SK-N-SH treated with all-trans-retinoic acid at 6 μM for 48 hours (cell line): ENCODE data around the gene PRPF8.
"Not testable (repeated sequence)": the region's sequence is repeated elsewhere in the genome, so short reads cannot be mapped to it uniquely, and the experiment has no call there.

ENCODE experiments used
- ATAC-seq: fragments of 200-7000 bp; cut with Tn5 transposase; 3 replicates; pipeline ENCODE4 v1.9.1; 2020; ENCODE audit warnings: mild to moderate bottlenecking, moderate library complexity
- ARNTL ChIP-seq: fragments of 450-650 bp; formaldehyde crosslinking; IDR thresholded peaks from 2 replicates; pipeline ENCODE4 v1.5.0; 2020; ENCODE audit warnings: low read depth, mild to moderate bottlenecking, moderate library complexity, borderline replicate concordance
- BACH2 ChIP-seq: fragments of 250-450 bp; sonication (Bioruptor Pico); IDR thresholded peaks from 2 replicates; pipeline ENCODE4 v1.9.0; 2021; ENCODE audit warnings: mild to moderate bottlenecking, borderline replicate concordance
- CSDC2 ChIP-seq: fragments of 250-450 bp; sonication (Bioruptor Pico); IDR thresholded peaks from 2 replicates; pipeline ENCODE4 v1.5.0; 2020; ENCODE audit warnings: mild to moderate bottlenecking, moderate library complexity
- ESRRG ChIP-seq: fragments of 250-450 bp; sonication (Bioruptor Pico); IDR thresholded peaks from 2 replicates; pipeline ENCODE4 v1.6.1; 2021; ENCODE audit warnings: mild to moderate bottlenecking
- OSR1 ChIP-seq: fragments of 250-450 bp; sonication (Bioruptor Pico); IDR thresholded peaks from 2 replicates; pipeline ENCODE4 v1.8.0; 2022; ENCODE audit warnings: moderate library complexity, mild to moderate bottlenecking, inconsistent platforms
- PPARA ChIP-seq: fragments of 250-450 bp; sonication (Bioruptor Pico); IDR thresholded peaks from 2 replicates; pipeline ENCODE4 v1.5.0; 2020; ENCODE audit warnings: mild to moderate bottlenecking, borderline replicate concordance
- RARB ChIP-seq: fragments of 250-450 bp; sonication (Bioruptor Pico); IDR thresholded peaks from 2 replicates; pipeline ENCODE4 v1.8.0; 2021; ENCODE audit warnings: mild to moderate bottlenecking, moderate library complexity
- ZC3H10 ChIP-seq: fragments of 250-450 bp; sonication (Bioruptor Pico); IDR thresholded peaks from 2 replicates; pipeline ENCODE4 v1.5.1; 2021; ENCODE audit warnings: mild to moderate bottlenecking, moderate library complexity
- ZFP30 ChIP-seq: fragments of 450-650 bp; formaldehyde crosslinking; IDR thresholded peaks from 2 replicates; pipeline ENCODE4 v1.5.0; 2022; ENCODE audit warnings: mild to moderate bottlenecking, moderate library complexity
- ZNF565 ChIP-seq: fragments of 450-650 bp; formaldehyde crosslinking; conservative IDR thresholded peaks from 2 replicates; pipeline ENCODE4 v1.5.0; 2020; ENCODE audit warnings: low read depth, mild to moderate bottlenecking, moderate library complexity
- ZNF70 ChIP-seq: fragments of 450-650 bp; formaldehyde crosslinking; IDR thresholded peaks from 2 replicates; pipeline ENCODE4 v1.5.0; 2020; ENCODE audit warnings: mild to moderate bottlenecking, moderate library complexity
- ZNF8 ChIP-seq: fragments of 450-650 bp; formaldehyde crosslinking; IDR thresholded peaks from 2 replicates; pipeline ENCODE4 v1.5.0; 2020; ENCODE audit warnings: mild to moderate bottlenecking, moderate library complexity
- TF ChIP-seq, protein P1 (sequence below): fragments of 250-450 bp; sonication (Bioruptor Pico); IDR thresholded peaks from 2 replicates; pipeline ENCODE4 v1.5.1; 2021; ENCODE audit warnings: mild to moderate bottlenecking, moderate library complexity
- TF ChIP-seq, protein P2 (sequence below): fragments of 250-450 bp; sonication (Bioruptor Pico); IDR thresholded peaks from 2 replicates; pipeline ENCODE4 v1.8.0; 2021; ENCODE audit warnings: low read depth, mild to moderate bottlenecking, moderate library complexity, borderline replicate concordance
- TF ChIP-seq, protein P3 (sequence below): fragments of 250-450 bp; sonication (Bioruptor Pico); IDR thresholded peaks from 2 replicates; pipeline ENCODE4 v1.5.1; 2020; ENCODE audit warnings: low read depth, mild to moderate bottlenecking, moderate library complexity
- TF ChIP-seq, protein P4 (sequence below): fragments of 250-450 bp; sonication (Bioruptor Pico); IDR thresholded peaks from 2 replicates; pipeline ENCODE4 v1.8.0; 2020; ENCODE audit warnings: mild to moderate bottlenecking, moderate library complexity, borderline replicate concordance
- TF ChIP-seq, protein P5 (sequence below): fragments of 250-450 bp; sonication (Bioruptor Pico); IDR thresholded peaks from 2 replicates; pipeline ENCODE4 v1.5.0; 2020; ENCODE audit warnings: mild to moderate bottlenecking, moderate library complexity

The PRPF8 gene

DNA sequence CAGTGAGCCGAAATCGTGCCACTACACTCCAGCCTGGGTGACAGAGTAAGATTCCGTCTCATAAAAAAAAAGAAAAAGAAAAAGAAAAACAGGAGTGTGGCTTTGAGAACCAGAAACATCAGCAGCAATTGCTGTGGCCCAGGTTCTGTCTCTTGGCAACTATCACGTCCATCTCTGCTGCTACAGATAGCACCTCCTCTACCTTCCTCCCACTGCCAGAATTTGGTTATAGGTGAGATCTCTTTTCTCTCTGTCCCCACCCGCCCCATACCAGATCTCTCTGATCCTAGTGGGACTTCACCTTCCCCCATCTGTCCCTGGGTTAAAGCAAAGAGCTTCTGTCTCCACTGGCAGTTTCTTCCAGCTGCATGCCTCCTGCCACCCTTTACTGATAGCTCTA, 22.4 kb upstream of the PRPF8 start:
- TF ChIP-seq, protein P1, sequence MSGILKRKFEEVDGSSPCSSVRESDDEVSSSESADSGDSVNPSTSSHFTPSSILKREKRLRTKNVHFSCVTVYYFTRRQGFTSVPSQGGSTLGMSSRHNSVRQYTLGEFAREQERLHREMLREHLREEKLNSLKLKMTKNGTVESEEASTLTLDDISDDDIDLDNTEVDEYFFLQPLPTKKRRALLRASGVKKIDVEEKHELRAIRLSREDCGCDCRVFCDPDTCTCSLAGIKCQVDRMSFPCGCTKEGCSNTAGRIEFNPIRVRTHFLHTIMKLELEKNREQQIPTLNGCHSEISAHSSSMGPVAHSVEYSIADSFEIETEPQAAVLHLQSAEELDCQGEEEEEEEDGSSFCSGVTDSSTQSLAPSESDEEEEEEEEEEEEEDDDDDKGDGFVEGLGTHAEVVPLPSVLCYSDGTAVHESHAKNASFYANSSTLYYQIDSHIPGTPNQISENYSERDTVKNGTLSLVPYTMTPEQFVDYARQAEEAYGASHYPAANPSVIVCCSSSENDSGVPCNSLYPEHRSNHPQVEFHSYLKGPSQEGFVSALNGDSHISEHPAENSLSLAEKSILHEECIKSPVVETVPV = no peak
- TF ChIP-seq, protein P2, sequence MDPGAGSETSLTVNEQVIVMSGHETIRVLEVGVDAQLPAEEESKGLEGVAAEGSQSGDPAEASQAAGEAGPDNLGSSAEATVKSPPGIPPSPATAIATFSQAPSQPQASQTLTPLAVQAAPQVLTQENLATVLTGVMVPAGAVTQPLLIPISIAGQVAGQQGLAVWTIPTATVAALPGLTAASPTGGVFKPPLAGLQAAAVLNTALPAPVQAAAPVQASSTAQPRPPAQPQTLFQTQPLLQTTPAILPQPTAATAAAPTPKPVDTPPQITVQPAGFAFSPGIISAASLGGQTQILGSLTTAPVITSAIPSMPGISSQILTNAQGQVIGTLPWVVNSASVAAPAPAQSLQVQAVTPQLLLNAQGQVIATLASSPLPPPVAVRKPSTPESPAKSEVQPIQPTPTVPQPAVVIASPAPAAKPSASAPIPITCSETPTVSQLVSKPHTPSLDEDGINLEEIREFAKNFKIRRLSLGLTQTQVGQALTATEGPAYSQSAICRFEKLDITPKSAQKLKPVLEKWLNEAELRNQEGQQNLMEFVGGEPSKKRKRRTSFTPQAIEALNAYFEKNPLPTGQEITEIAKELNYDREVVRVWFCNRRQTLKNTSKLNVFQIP (CRISPR knock-in tag) = no peak
- no peak for ATAC-seq

DNA sequence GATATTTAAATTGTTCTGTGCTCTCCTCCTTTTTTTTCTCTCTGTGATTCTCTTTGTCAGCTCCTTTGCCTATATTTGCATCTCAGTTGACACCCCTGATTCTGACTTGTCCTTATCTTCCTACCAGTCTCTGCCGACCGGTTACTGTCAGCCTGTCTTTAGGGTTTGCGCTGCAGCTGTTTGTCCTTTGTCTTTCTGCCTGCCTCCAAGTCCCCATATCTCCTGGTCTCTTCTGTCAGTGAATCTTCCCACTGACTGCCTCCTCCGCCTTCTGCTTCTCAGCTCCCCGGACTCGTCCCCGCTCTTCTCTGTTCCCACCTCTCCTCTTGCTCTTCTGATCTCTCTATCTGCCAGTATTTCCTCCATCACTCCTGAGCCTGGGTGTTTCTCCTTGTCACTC, 20.3 kb upstream of the PRPF8 start:
- no peak for ATAC-seq
- TF ChIP-seq BACH2 (no peak), ZC3H10 (CRISPR knock-in tag) (no peak), ZFP30 (CRISPR knock-in tag) (no peak), ZNF565 (CRISPR knock-in tag) (no peak), PPARA (CRISPR knock-in tag) (no peak), RARB (no peak), OSR1 (CRISPR knock-in tag) (no peak), ZNF70 (CRISPR knock-in tag) (no peak), ZNF8 (no peak), ARNTL (CRISPR knock-in tag) (no peak)
- TF ChIP-seq, protein P3, sequence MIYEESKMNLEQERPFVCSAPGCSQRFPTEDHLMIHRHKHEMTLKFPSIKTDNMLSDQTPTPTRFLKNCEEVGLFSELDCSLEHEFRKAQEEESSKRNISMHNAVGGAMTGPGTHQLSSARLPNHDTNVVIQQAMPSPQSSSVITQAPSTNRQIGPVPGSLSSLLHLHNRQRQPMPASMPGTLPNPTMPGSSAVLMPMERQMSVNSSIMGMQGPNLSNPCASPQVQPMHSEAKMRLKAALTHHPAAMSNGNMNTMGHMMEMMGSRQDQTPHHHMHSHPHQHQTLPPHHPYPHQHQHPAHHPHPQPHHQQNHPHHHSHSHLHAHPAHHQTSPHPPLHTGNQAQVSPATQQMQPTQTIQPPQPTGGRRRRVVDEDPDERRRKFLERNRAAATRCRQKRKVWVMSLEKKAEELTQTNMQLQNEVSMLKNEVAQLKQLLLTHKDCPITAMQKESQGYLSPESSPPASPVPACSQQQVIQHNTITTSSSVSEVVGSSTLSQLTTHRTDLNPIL (CRISPR knock-in tag) = no peak
- TF ChIP-seq, protein P4, sequence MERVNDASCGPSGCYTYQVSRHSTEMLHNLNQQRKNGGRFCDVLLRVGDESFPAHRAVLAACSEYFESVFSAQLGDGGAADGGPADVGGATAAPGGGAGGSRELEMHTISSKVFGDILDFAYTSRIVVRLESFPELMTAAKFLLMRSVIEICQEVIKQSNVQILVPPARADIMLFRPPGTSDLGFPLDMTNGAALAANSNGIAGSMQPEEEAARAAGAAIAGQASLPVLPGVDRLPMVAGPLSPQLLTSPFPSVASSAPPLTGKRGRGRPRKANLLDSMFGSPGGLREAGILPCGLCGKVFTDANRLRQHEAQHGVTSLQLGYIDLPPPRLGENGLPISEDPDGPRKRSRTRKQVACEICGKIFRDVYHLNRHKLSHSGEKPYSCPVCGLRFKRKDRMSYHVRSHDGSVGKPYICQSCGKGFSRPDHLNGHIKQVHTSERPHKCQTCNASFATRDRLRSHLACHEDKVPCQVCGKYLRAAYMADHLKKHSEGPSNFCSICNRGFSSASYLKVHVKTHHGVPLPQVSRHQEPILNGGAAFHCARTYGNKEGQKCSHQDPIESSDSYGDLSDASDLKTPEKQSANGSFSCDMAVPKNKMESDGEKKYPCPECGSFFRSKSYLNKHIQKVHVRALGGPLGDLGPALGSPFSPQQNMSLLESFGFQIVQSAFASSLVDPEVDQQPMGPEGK (CRISPR knock-in tag) = no peak
- TF ChIP-seq, protein P5, sequence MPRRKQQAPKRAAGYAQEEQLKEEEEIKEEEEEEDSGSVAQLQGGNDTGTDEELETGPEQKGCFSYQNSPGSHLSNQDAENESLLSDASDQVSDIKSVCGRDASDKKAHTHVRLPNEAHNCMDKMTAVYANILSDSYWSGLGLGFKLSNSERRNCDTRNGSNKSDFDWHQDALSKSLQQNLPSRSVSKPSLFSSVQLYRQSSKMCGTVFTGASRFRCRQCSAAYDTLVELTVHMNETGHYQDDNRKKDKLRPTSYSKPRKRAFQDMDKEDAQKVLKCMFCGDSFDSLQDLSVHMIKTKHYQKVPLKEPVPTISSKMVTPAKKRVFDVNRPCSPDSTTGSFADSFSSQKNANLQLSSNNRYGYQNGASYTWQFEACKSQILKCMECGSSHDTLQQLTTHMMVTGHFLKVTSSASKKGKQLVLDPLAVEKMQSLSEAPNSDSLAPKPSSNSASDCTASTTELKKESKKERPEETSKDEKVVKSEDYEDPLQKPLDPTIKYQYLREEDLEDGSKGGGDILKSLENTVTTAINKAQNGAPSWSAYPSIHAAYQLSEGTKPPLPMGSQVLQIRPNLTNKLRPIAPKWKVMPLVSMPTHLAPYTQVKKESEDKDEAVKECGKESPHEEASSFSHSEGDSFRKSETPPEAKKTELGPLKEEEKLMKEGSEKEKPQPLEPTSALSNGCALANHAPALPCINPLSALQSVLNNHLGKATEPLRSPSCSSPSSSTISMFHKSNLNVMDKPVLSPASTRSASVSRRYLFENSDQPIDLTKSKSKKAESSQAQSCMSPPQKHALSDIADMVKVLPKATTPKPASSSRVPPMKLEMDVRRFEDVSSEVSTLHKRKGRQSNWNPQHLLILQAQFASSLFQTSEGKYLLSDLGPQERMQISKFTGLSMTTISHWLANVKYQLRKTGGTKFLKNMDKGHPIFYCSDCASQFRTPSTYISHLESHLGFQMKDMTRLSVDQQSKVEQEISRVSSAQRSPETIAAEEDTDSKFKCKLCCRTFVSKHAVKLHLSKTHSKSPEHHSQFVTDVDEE (CRISPR knock-in tag) = no peak
- TF ChIP-seq, all 23 proteins: peak for 0

DNA sequence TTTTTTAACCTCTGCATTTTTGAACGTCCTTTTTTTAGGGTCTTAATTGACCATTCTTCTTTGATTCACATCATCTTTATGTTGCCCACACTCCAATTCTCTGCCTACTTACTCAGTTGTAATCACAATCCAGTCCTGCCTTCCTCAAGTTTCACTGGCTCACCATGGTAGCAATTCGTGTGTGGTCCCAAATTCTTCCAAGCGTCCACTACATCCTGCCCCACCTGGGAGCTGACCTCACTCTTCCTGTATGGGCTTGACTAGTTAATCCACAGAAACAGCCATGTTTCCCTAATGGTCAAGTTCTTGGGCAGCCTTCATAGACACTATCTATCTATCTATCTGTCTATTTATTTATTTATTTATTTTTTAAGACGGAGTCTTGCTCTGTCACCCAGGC, 18.4 kb upstream of the PRPF8 start:
- ATAC-seq = no peak
- TF ChIP-seq CSDC2 (CRISPR knock-in tag) (no peak), RARB (no peak), BACH2 (no peak), ZFP30 (CRISPR knock-in tag) (no peak), ESRRG (no peak)
- TF ChIP-seq, protein P1 = no peak

DNA sequence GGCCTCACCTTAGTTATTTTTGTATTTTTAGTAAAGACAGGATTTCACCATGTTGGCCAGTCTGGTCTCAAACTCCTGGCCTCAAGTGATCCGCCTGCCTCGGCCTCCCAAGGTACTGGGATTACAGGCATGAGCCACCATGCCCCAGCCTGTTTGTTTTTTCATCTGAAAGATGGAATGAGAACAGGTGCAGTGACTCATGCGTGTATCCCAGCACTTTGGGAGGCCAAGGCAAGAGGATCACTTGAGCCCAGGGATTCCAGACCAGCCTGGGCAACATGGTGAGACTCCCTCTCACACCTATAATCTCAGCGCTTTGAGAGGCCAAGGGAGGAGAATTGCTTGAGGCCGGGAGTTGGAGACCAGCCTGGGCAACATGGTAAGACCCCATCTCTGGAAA, 15.2 kb upstream of the PRPF8 start:
- not testable (repeated sequence) for ATAC-seq
